HG02973 (cell line): ENCODE results near the gene GORAB.

Experiments used
- ATAC-seq: cut with Tn5 transposase; IDR thresholded peaks from one replicate; pipeline ENCODE4 v1.9.1; 2021; ENCODE audit warnings: moderate library complexity; ENCODE audit not compliant: unreplicated experiment

GORAB gene

DNA sequence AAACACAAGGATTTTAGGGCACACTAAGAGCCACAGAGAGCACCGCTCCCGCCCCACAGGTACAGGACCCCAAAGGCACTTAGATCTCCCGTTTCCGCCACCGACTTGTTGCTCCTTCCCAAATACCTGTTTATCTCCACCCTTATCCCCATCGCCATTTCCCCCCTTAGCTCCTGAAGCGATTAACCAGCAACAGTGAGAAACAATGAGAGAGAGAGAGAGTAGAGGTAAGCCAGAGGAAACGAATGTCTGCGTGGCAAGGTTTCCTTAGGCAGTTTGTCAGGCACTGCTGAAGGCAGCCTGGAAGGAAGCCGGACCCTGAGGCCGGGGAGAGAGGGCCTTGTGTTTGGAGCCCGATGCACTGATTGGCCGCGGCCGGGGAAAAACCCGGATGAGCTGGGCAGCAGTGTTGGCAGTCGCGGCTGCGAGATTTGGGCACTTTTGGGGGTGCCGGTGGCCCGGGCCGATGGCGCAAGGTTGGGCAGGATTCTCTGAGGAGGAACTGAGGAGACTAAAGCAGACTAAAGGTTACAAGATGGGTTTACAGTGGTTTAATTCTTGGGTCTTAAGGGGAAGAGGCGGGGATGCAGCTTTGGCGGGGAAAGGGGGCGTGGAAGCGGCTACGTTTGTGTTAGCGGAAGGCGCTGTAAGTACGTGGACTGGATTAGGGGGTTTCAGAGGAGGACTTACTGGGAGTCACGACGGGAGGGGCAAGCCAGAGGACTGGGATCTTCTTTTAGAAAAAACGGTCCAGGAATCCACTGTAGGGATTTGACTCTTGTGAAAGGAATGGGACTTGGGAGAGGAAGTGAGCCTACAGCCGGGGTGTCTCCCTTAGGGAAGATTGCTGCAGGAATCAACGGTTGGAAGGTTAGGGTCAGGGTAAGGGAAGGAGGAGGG is at the start of gene GORAB:
Gene GORAB, plus strand, starts transcription at position 409 of the 900 bp plus-strand sequence. Its CDS starts 58 bp downstream, at position 467.
- ATAC-seq, result peak; percentile 99

DNA sequence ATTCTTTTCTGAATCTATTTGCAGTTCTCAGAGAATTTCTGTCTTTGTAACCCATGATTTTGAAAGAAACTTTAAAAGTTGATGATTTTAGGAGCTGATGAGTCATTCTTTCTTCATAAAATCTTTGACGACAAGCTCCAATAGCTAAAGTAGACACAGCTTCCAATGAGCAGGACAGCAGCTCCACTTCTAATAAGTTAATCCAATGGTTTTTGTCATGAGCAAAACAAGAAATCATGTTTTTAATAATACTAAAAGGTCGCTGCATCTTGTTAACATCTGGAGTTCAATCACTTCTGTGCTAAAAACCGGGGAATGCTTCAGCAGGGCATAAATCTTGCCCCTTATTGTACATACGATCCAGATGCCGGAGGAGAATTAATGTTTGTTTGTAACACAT is 48.9 kb upstream of the GORAB start:
- ATAC-seq, result no peak

DNA sequence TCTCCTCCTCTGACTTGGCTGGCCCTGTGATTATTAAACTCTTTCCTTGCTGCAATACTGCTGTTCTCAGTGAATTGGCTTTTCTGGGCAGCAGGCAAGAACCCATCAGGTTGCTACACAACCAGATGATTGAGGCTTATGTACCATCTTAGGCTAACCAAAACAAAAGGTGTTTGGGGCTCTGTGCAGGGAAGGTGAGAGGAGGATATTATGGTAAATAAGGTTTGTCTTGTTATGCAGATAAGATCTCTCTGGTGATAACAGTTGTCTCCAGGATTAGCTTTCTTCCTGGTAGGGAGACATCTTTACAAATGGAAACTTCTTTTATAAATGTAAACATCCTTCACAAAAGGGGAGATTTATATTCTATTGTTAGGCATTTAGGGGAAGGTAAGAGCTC is 44.5 kb upstream of the GORAB start:
- no peak for ATAC-seq

GRCh38 chr1:170491291-170491690 is 40.7 kb upstream of the GORAB start:
- no peak for ATAC-seq

DNA sequence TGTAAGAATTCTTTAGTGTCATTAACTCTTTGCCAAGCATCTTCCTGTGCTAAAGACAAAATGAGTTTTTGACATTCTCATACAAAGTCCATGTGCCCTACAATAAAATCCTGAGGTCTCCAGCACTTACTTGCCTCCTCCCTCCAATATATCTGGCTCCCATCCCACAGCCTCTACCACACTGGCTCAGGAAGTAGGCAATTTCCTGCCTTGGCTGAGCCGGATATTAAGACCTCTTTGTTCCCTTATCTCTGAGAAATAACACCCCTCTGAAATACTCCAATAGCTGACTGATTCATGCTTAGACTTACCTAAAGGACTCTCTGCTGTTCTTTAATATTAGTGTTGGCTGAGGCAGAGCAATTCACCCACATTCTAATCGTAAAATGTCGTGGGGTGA is 37.6 kb upstream of the GORAB start:
- ATAC-seq, result no peak

DNA sequence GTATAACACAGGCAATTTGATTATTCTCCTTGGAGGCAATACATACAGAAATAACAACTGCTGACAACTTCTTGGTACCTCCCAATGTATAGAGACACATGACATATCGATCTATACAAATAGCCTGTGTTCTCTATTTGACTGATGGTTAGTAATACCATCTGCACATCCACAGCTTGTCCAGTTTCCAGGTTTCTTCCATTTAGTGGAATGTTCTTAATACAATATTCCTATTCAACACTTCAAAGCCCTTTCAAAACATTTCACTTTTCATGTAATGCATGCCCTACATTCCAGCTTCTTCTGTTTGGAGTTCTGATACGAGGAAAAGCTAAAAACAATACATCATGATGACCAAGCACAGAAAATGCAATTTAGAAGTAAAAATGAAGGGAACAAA is 37.0 kb upstream of the GORAB start:
- ATAC-seq, result no peak

DNA sequence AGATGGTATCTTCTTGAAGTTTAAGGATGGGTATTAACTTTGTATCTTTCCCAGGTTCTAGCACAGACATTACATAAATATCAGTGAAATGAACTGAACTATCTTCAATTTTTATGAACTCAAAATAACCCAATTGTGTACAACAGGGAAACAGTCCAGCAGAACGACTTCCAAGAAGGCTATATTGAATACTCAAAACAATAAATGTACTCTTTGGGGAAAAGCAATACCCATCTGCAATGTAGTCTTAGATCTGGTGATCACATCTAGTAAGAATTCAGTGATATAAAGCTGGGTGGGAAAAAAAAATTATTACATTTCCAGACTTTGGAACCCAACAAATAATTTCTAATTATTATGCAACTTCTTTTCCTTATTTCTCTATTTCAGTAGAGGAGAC is 33.1 kb upstream of the GORAB start:
- ATAC-seq, result no peak

GRCh38 chr1:170503665-170504064 is 28.3 kb upstream of the GORAB start:
- ATAC-seq, result no peak

DNA sequence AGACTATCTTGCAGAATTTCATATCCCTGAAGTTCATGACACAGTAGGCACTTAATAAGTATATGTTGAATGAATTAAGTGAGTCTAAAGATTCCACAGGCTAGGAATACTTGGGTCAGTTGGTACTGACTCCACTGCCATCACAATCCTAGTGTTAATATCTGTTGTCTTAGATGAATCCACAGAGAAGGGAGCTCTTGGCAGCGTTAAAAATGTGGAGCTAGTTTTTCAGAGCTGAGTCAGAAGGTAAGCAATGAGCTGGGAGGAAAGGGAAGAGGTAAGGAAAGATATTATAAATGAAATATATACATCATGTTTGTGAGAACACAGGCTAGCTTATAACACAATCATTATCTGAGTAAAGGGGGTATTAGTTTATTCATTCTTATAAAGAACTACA is 21.8 kb upstream of the GORAB start:
- ATAC-seq, result no peak

DNA sequence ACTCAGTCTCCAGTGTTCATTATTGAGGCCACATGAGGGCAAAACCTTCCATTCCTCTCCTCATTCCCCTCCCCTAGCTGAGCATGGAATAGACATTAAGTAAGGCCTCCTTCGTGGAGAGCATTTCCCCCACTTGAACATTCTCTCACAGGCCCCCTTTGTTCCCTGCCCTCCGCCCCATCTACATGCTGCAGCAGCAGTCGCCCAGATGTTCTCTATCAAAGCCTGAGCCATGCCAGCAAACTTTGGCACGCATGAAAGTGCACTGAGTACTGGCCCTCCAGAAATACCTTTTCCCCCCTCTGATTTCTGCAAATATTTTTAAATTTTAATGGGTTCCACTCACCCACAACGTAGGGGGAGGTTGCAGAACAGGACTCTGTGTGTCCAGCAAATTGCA is 20.9 kb upstream of the GORAB start:
- ATAC-seq, result no peak

DNA sequence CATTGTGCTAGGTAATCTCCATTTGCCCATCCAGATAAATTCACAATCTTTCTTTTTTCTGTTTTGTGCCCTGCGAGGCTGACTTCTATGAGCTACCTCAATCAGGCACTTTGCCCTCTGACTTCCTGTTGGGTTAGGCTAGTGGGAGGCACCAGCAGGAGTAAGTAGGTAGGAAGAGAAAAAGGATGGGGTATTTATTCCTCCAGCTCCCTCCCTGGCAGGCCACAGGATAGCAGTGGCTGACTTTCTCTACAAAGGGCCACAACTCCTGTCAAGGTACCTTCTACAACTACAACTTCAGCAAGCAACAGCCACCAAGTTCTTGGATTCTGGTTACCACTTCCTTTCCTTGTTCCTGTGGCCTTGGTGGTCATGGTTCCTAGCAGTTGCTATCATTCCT is 18.8 kb upstream of the GORAB start:
- no peak for ATAC-seq

GRCh38 chr1:170518185-170518834 is 13.7 kb upstream of the GORAB start:
- no peak for ATAC-seq

GRCh38 chr1:170518965-170519364 is 13.0 kb upstream of the GORAB start:
- no peak for ATAC-seq

- ATAC-seq, result no peak
Observed at GRCh38 chr1:170520601-170521000, 11.4 kb upstream of the GORAB start.

- ATAC-seq, result no peak
Observed at GRCh38 chr1:170521818-170522217, 10.1 kb upstream of the GORAB start.

- no peak for ATAC-seq
Observed at GRCh38 chr1:170530972-170531757, 801 bp upstream of the GORAB start.

- ATAC-seq, result no peak
Observed at GRCh38 chr1:170533298-170533697, 1.3 kb downstream of the GORAB start.

DNA sequence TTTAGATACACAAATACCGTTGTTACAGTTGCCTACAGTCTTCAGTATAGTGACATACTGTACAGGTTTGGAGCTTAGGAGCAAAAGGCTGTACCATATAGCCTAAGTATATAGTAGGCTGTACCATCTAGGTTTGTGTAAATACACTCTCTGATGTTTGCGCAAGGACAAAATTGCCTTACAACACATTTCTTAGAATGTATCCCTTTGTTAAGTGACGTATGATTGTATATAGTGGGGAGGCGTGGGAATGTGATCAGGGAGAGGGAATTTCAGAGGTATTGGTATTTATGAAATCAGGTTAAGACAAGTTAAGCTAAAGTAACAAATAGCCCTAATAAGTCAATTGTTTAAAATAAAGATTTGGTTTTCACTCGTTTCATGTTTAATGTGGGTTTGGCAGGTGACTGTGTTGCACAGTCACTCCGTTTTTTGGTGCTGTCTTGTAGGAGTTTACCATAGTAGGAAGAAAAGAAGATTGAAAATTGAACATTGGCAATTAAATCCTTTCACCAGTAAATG is 2.7 kb downstream of the GORAB start:
- ATAC-seq, result no peak

DNA sequence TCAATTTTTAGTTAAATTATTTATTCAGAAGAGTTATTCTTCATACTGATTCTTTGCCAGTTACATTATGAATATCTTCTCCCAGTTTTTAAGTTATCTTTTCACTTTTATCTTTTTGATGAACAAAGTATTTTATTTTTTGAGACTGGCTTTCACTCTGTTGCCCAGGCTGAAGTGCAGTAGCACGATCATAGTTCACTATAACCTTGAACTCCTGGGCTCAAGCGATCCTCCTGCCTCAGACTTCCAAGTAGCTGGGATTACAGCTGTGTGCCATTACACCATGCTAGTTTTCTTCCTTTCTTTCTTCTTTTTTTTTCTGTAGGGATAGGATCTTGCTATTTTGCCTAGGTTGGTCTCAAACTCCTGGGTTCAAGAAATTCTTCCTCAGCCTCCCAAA is 3.5 kb downstream of the GORAB start:
- ATAC-seq, result no peak

GRCh38 chr1:170536924-170537551 is 5.1 kb downstream of the GORAB start:
- no peak for ATAC-seq
